HCT116 (cell line): ENCODE measurements around the gene CLCN4.

Experiments used
- CEBPB ChIP-seq: IDR thresholded peaks from 2 replicates; pipeline ENCODE4 v1.6.1; 2012; ENCODE audit warnings: low read depth
- CTCF ChIP-seq, 3 experiments: fragments of 200-600 bp in 1 of 3; sonication (generic) in 1 of 3; IDR thresholded peaks in 2 of 3; conservative IDR thresholded peaks in 1 of 3; 2 replicates each; pipeline ENCODE4 v1.5.1; 2012 to 2017; ENCODE audit warnings: low read depth in 2 of 3, low read length in 2 of 3, antibody characterized with exemption in 1 of 3, borderline replicate concordance in 1 of 3, control low read depth in 1 of 3, mild to moderate bottlenecking in 1 of 3, mixed read lengths in 1 of 3, mixed run types in 1 of 3, moderate library complexity in 1 of 3; ENCODE audit not compliant: insufficient read depth in 1 of 3
- EGR1 ChIP-seq: IDR thresholded peaks from 2 replicates; pipeline ENCODE4 v1.6.1; 2012; ENCODE audit warnings: low read depth
- EZH2 ChIP-seq: fragments of 200-600 bp; sonication (generic); IDR thresholded peaks from 2 replicates; pipeline ENCODE4 v1.6.1; 2017; ENCODE audit warnings: antibody characterized with exemption, mixed run types
- EZH2phosphoT487 ChIP-seq: fragments of 200-600 bp; IDR thresholded peaks from 2 replicates; pipeline ENCODE4 v1.6.1; 2018; ENCODE audit warnings: antibody characterized with exemption, borderline replicate concordance
- FOSL1 ChIP-seq: IDR thresholded peaks from 2 replicates; pipeline ENCODE4 v1.6.1; 2012; ENCODE audit warnings: low read depth
- JUND ChIP-seq: IDR thresholded peaks from 2 replicates; pipeline ENCODE4 v1.6.1; 2012
- MAX ChIP-seq: IDR thresholded peaks from 2 replicates; pipeline ENCODE4 v1.6.1; 2012
- POLR2A ChIP-seq: IDR thresholded peaks from 2 replicates; pipeline ENCODE4 v1.7.0; 2011; ENCODE audit warnings: borderline replicate concordance; ENCODE audit not compliant: insufficient read depth, insufficient read length; ENCODE audit errors: extremely low read depth
- RAD21 ChIP-seq: IDR thresholded peaks from 2 replicates; pipeline ENCODE4 v1.6.1; 2012; ENCODE audit warnings: low read depth, mild to moderate bottlenecking
- SRF ChIP-seq: IDR thresholded peaks from 2 replicates; pipeline ENCODE4 v1.6.1; 2012; ENCODE audit warnings: low read depth
- ZBTB33 ChIP-seq: IDR thresholded peaks from 2 replicates; pipeline ENCODE4 v1.6.1; 2011; ENCODE audit warnings: mild to moderate bottlenecking, low read length, moderate library complexity; ENCODE audit not compliant: insufficient replicate concordance; ENCODE audit errors: extremely low read depth
- ZFX ChIP-seq: fragments of 450-650 bp; IDR thresholded peaks from 2 replicates; pipeline ENCODE4 v1.6.1; 2017
- ZNF274 ChIP-seq: fragments of 200-500 bp; sonication (Bioruptor generic); IDR thresholded peaks from 2 replicates; pipeline ENCODE4 v1.6.1; 2014; ENCODE audit warnings: mild to moderate bottlenecking, low read depth, low read length, inconsistent platforms

GRCh38 chrX:10208281-10208856 is 51.6 kb downstream of the CLCN4 start:
- TF ChIP-seq RAD21 (no peak), CTCF (IDR thresholded peaks at IDR 0.05 in 2 of 3, conservative IDR thresholded peaks at IDR 0.05 in 1 of 3; ENCODE audit: borderline replicate concordance in 1 of 3, insufficient read depth in 1 of 3, low read depth in 2 of 3, low read length in 2 of 3) (no peak), ZFX (no peak), POLR2A (no peak), EGR1 (no peak), ZNF274 (no peak), EZH2phosphoT487 (no peak), ZBTB33 (no peak), EZH2 (no peak), FOSL1 (no peak), CEBPB (no peak), JUND (no peak), MAX (no peak), SRF (no peak)
